Muscle layer of duodenum (tissue), 2 donors: ENCODE results near the gene TIPARP.
"Not testable (repeated sequence)": the region's sequence is repeated elsewhere in the genome, so short reads cannot be mapped to it uniquely, and the experiment has no call there.

Experiments used
- H3K27ac ChIP-seq: one replicate; pipeline ENCODE4 v1.7.0; 2013; ENCODE audit warnings: mild to moderate bottlenecking, low read length
- H3K27me3 ChIP-seq: one replicate; pipeline ENCODE4 v1.7.0; 2013; ENCODE audit warnings: low read depth, mild to moderate bottlenecking, control low read depth, low read length
- H3K36me3 ChIP-seq, 2 donors: one replicate each; pipeline ENCODE4 v1.7.0; 2013; ENCODE audit warnings: low read length in 2 of 2, control low read depth in 1 of 2, mild to moderate bottlenecking in 1 of 2; ENCODE audit not compliant: insufficient read depth in 2 of 2, control insufficient read depth in 1 of 2
- H3K4me1 ChIP-seq, 2 donors: one replicate each; pipeline ENCODE4 v1.7.0; 2013; ENCODE audit warnings: low read length in 2 of 2, mild to moderate bottlenecking in 2 of 2, control low read depth in 1 of 2, moderate library complexity in 1 of 2; ENCODE audit not compliant: insufficient read depth in 2 of 2, control insufficient read depth in 1 of 2
- H3K4me3 ChIP-seq, 2 donors: one replicate each; pipeline ENCODE4 v1.7.0; 2013; ENCODE audit warnings: low read length in 2 of 2, low read depth in 1 of 2, mild to moderate bottlenecking in 1 of 2
- H3K9me3 ChIP-seq, 2 donors: one replicate each; pipeline ENCODE4 v1.7.0; 2013; ENCODE audit warnings: low read length in 2 of 2, control low read depth in 1 of 2, mild to moderate bottlenecking in 1 of 2; ENCODE audit not compliant: control insufficient read depth in 1 of 2
- donor health status: healthy.

Gene TIPARP

DNA sequence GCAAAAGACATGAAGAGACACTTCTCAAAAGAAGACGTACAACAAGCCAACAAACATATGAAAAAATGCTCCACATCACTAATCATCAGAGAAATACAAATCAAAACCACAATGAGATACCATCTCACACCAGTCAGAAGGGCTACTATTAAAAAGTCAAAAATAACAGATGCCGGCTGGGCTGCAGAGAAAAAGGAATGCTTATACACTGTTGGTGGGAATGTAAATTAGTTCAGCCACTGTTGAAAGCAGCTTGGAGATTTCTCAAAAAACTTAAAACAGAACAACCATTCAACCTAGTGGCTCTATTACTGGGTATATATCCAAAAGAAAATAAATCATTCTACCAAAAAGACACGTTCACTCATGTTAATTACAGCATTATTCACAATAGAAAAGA lies 60.3 kb downstream of the TIPARP start:
- H3K36me3 ChIP-seq, H3K9me3 ChIP-seq: not testable (repeated sequence)

DNA sequence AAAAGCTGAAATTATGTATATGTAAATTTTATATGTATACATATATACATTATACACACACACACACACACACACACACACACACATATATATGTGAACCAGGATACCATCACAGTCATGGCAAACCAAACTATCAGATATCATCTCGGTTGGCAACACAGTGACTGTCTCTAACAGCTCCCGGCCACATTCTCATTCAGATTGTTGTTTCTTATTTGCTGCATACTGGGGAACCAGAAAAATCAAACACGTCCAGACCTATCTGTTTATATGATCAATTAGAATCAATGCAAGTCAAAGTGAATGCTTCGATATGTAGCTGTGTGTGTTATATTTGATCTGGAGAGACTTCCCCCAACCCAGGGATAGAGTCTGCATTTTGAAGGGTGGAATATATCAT lies 61.1 kb downstream of the TIPARP start:
- H3K9me3 ChIP-seq = no peaks in the 10 kb centered on the region
- no peaks in the 10 kb centered on the region for H3K36me3 ChIP-seq
- H3K4me3 ChIP-seq = no peak overlapping the region

More for the DNA sequence above, 60.3 kb downstream of the TIPARP start:
- not testable (repeated sequence) for H3K27me3 ChIP-seq, H3K4me1 ChIP-seq, H3K27ac ChIP-seq, H3K4me3 ChIP-seq

DNA sequence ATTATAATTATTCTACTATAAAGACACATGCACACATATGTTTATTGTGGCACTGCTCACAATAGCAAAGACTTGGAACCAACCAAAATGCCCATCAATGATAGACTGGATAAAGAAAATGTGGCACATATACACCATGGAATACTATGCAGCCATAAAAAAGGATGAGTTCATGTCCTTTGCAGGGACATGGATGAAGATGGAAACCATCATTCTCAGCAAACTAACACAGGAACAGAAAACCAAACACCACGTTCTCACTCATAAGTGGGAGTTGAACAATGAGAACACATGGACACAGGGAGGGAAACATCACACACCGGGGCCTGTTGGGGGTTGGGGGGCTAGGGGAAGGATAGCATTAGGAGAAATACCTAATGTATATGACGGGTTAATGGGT lies 62.7 kb downstream of the TIPARP start:
- not testable (repeated sequence) for H3K4me3 ChIP-seq, H3K9me3 ChIP-seq, H3K36me3 ChIP-seq, H3K4me1 ChIP-seq, H3K27ac ChIP-seq, H3K27me3 ChIP-seq

More for the DNA sequence above, 61.1 kb downstream of the TIPARP start:
- Histone ChIP-seq H3K4me1 (no peaks in the 10 kb centered on the region), H3K27ac (no peak overlapping the region), H3K27me3 (no peaks in the 10 kb centered on the region)

DNA sequence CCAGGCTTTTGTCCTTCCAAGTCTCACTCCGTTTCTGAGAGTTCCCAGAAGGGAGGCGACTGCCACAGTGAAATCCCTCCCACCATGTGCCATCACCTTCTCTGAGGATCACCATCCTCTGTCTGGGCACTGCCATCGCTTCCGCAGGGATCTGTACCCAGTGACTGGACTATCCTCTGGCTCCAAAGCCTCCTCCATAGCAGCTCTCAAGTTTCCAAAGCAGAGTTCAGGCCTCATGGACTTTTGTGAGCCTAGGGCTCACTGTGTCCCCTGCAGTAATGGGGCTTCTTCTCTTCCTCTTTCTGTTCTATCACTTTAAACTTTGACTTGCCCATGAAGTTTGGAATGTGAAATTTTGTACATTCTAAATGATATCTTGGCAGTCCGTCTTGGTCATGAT lies 63.9 kb downstream of the TIPARP start:
- Histone ChIP-seq H3K4me1 (no peaks in the 10 kb centered on the region), H3K36me3 (no peaks in the 10 kb centered on the region), H3K4me3 (no peak overlapping the region)

DNA sequence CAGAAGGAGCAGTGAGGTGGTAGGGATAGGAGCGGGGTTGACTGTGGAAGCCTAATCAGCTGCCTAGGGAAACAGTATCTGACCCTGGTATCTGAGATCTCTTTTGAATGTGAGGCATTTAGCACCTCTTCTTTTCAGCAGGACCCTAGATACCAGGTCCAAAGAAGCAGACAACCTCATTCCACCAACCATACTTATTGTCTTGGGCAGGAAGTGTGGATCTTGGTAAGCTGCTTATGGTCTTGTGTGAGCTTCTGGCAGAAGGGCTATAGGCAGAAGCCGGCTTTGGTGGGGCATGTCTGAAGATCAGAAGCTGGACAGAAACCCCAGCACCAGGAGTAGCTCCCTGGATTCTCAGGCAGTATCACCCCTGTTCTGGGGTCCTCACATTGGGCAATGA lies 65.6 kb downstream of the TIPARP start:
- H3K9me3 ChIP-seq = no peaks in the 10 kb centered on the region
- H3K4me1 ChIP-seq = no peaks in the 10 kb centered on the region
- H3K27ac ChIP-seq = no peak overlapping the region
- no peak overlapping the region for H3K4me3 ChIP-seq
- no peaks in the 10 kb centered on the region for H3K36me3 ChIP-seq
- no peaks in the 10 kb centered on the region for H3K27me3 ChIP-seq

More for the DNA sequence above, 63.9 kb downstream of the TIPARP start:
- no peaks in the 10 kb centered on the region for H3K9me3 ChIP-seq
- H3K27me3 ChIP-seq = no peaks in the 10 kb centered on the region
- no peak overlapping the region for H3K27ac ChIP-seq

DNA sequence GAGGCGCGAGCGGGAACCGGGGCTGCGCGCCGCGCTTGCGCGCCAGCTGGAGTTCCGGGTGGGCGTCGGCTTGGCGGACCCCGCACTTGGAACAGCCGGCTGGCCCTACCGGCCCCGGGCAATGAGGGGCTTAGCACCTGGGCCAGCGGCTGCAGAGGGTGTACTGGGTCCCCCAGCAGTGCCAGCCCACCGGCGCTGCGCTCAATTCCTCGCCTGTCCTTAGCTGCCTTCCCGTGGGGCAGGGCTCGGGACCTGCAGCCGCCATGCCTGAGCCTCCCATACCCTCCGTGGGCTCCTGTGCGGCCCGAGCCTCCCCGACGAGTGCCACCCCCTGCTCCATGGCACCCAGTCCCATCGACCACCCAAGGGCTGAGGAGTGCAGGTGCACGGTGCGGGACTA lies 66.2 kb downstream of the TIPARP start:
- not testable (repeated sequence) for H3K4me3 ChIP-seq, H3K4me1 ChIP-seq, H3K27ac ChIP-seq, H3K9me3 ChIP-seq, H3K27me3 ChIP-seq, H3K36me3 ChIP-seq

DNA sequence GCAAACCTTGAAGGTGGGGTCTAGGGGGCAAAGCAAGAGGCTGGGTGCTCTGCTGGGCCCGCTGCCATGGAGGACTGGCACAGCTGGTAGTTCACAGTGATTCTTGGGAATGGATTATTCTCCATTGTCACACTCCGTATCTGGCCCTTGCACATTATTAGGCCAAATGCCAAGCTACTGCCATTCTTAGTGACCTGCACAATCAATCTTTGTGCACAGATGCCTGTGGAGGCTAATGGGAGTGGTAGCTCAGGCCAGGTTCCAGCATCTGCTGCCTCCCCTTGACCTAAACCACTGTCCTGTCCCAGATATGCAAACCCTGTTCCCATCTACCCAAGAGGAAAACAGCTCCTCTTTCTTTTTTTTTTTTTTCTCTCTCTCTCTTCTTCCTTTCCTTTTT lies 67.5 kb downstream of the TIPARP start:
- Histone ChIP-seq H3K9me3 (peaks cover 0 to 3% of the 10 kb centered on the region in 2 donors), H3K27me3 (no peaks in the 10 kb centered on the region), H3K36me3 (no peaks in the 10 kb centered on the region), H3K27ac (no peak overlapping the region), H3K4me3 (no peak overlapping the region), H3K4me1 (no peaks in the 10 kb centered on the region)

DNA sequence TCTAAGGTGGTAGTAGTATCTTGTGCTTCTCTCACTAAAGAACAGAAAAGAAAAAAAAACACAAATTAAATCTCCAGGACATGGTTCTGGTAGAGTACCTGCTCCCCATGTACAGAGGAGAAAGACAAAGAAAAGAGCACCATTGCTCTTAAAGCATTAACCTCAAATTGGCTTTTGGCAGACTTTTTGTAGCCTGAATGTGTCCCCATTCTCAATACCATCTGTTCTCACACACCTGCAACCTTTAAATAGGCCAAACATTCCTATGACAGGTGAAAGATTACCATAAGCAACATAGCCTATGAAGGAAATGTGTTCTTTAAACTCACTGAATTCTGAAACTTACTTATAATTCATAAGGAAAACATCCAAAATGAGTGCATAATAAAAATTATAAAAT lies 68.0 kb downstream of the TIPARP start:
- Histone ChIP-seq H3K27me3 (no peaks in the 10 kb centered on the region), H3K4me1 (no peaks in the 10 kb centered on the region), H3K27ac (no peak overlapping the region), H3K4me3 (no peak overlapping the region), H3K9me3 (peaks cover 0 to 3% of the 10 kb centered on the region in 2 donors), H3K36me3 (no peaks in the 10 kb centered on the region)

DNA sequence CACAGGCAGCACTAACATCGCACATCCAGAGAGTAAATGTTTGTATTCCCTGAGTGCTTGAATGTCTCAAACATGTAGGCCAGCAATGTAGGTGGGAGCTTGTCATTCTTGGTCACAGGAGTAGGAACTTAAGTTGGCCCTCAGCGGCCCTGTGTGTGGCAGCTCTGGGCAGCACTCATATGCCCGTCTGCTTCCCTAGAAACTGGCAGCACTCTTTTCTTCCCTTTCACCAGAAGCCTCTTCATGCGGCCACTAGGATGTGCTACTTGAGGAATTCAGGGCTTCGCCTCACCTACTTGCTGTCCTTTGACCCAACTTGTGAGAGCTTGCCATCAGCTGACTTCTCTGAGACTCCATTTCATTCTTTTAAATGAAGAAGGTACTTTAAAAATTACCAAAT lies 69.5 kb downstream of the TIPARP start:
- Histone ChIP-seq H3K9me3 (peaks cover 0 to 3% of the 10 kb centered on the region in 2 donors), H3K4me3 (no peak overlapping the region), H3K27me3 (no peaks in the 10 kb centered on the region), H3K36me3 (no peaks in the 10 kb centered on the region), H3K27ac (no peak overlapping the region), H3K4me1 (no peaks in the 10 kb centered on the region)

DNA sequence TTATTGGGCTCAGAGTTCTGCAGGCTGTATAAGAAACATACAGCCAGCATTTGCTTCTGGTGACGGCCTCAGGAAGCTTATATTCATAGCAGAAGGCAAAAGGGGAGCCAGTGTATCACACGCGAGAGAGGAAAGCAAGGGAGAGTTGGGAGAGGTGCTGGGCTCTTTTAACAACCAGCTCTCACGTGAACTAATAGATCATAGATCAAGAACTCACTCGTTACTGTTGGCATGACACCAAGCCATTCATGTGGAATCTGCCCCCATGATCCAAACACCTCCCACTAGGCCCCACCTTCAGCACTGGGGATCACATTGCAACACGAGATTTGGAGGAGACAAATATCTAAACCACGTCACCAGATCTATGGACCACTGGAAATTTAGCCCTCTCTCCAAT lies 70.2 kb downstream of the TIPARP start:
- Histone ChIP-seq H3K4me3 (no peak overlapping the region), H3K4me1 (no peaks in the 10 kb centered on the region), H3K27ac (no peak overlapping the region), H3K27me3 (no peaks in the 10 kb centered on the region), H3K36me3 (no peaks in the 10 kb centered on the region), H3K9me3 (peaks cover 0 to 3% of the 10 kb centered on the region in 2 donors)

DNA sequence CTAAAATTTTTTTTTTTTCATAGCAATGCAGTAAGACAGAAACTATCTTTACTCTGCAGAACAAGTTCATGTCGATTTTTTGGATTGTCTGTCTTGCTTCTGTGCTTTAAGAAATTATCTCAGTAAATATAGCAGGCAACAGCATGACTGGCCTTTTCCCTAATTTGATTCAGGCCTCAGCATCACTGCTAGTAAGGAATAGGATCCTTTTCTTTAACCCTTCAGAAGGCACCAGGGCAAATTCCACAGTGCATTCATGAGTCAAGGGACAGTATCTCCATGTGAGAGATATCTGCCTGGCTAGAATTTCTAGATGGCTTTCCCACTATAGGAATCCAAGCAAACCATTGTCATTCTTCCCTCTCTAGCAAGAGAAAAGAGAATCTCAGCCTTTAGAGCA lies 71.4 kb downstream of the TIPARP start:
- Histone ChIP-seq H3K4me3 (no peak overlapping the region), H3K4me1 (no peaks in the 10 kb centered on the region), H3K27me3 (no peaks in the 10 kb centered on the region), H3K36me3 (no peaks in the 10 kb centered on the region), H3K27ac (no peak overlapping the region), H3K9me3 (peaks cover 0 to 3% of the 10 kb centered on the region in 2 donors)

DNA sequence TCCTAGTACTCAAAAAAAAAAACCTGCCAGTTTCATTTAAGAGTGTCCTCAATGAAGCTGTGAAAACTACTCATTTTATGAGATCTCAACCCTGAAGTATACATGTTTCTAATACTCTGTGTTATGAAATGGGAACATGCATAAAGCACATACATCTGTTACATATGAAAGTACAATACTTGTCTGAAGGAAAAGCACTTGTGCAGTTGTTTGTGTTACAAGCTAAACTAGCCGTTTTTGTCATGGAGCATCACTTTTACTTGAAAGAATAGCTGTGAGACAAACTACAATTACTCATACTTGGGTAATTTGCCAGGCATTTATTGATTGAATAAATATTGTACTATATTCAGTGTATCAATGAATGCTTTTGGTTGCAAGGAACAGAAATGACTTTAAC lies 72.7 kb downstream of the TIPARP start:
- Histone ChIP-seq H3K9me3 (peaks cover 0 to 3% of the 10 kb centered on the region in 2 donors), H3K36me3 (no peaks in the 10 kb centered on the region), H3K4me3 (no peak overlapping the region), H3K27ac (no peak overlapping the region), H3K4me1 (no peaks in the 10 kb centered on the region), H3K27me3 (no peaks in the 10 kb centered on the region)
